Endothelial cell of umbilical vein (primary cell): ENCODE data around the gene RIF1. TPM values are rescaled to one million over a fixed set of nuclear protein-coding genes. Genes with fewer than 3 reads are reported as not detected.

Experiments
- BruUV-seq: library from RNA; stranded (reverse); fragments of 400-500 nt; replicated peaks from 2 replicates; lab custom pipeline; 2021; lab: Mats Ljungman, UMichigan
- CTCF ChIA-PET: fragments of 300-600, 350-600 bp; sonication (Branson Sonifier 250); formaldehyde crosslinking; loops from one replicate; lab custom pipeline; 2021; ENCODE audit warnings: antibody characterized with exemption, inconsistent platforms; lab: Charles Lee
- POLR2A ChIA-PET: fragments of 300-600, 350-600 bp; sonication (Branson Sonifier 250); formaldehyde crosslinking; loops from one replicate; lab custom pipeline; 2021; ENCODE audit warnings: antibody characterized with exemption, inconsistent platforms; lab: Charles Lee
- DNase-seq: peaks from one replicate; pipeline ENCODE4 v3.0.0-alpha.2; 2011; ENCODE audit warnings: low read depth, low spot score
- FAIRE-seq: peaks from 2 replicates; lab custom pipeline; 2011; peaks lifted over from hg19 to GRCh38; lab: Jason Lieb, UNC
- H2AFZ ChIP-seq: 2 replicates; pipeline ENCODE4 v1.6.0; 2012; ENCODE audit warnings: low read depth, low read length, control low read depth, inconsistent platforms
- H3K27ac ChIP-seq: 2 replicates; pipeline ENCODE4 v1.5.1; 2011; ENCODE audit warnings: low read depth, mild to moderate bottlenecking, control low read depth, low read length, moderate library complexity; ENCODE audit not compliant: insufficient read depth
- H3K27me3 ChIP-seq, 2 experiments: 2 replicates each; pipeline versions ENCODE4 v1.6.0 to v1.6.1; 2011; ENCODE audit warnings: low read length in 2 of 2, mixed read lengths in 1 of 2; ENCODE audit not compliant: control insufficient read depth in 2 of 2, insufficient read depth in 2 of 2
- H3K36me3 ChIP-seq, 2 experiments: 2 replicates in 1 of 2; 3 replicates in 1 of 2; pipeline ENCODE4 v1.5.1; 2011; ENCODE audit warnings: low read length in 2 of 2, mild to moderate bottlenecking in 1 of 2, moderate library complexity in 1 of 2; ENCODE audit not compliant: control insufficient read depth in 2 of 2, insufficient read depth in 2 of 2; ENCODE audit errors: extremely low read depth in 1 of 2
- H3K4me1 ChIP-seq: 3 replicates; pipeline ENCODE4 v1.5.1; 2011; ENCODE audit warnings: mild to moderate bottlenecking, low read length; ENCODE audit not compliant: control insufficient read depth, insufficient read depth; ENCODE audit errors: extremely low read depth
- H3K4me2 ChIP-seq: 2 replicates; pipeline ENCODE4 v1.6.1; 2011; ENCODE audit warnings: low read length, control low read depth, mixed read lengths; ENCODE audit not compliant: insufficient read depth
- H3K4me3 ChIP-seq, 3 experiments: fragments of 200-600 bp in 1 of 3; sonication (generic), shearing (Covaris generic) in 1 of 3; replicated peaks in 1 of 3; 2 replicates each; pipeline ENCODE4 v1.5.1; 2011 to 2016; ENCODE audit warnings: control low read depth in 3 of 3, low read length in 3 of 3, mild to moderate bottlenecking in 2 of 3, inconsistent platforms in 1 of 3, low read depth in 1 of 3, moderate library complexity in 1 of 3; ENCODE audit not compliant: insufficient read depth in 1 of 3
- H3K79me2 ChIP-seq: 2 replicates; pipeline ENCODE4 v1.6.0; 2012; ENCODE audit warnings: low read length, inconsistent platforms; ENCODE audit not compliant: control insufficient read depth, insufficient read depth
- H3K9ac ChIP-seq: replicated peaks from 2 replicates; pipeline ENCODE3; 2011; ENCODE audit warnings: low read length, control low read depth; ENCODE audit not compliant: insufficient read depth; ENCODE audit errors: extremely low read depth
- H3K9me1 ChIP-seq: replicated peaks from 3 replicates; pipeline ENCODE4 v1.6.0; 2011; ENCODE audit warnings: mild to moderate bottlenecking, low read length; ENCODE audit not compliant: control insufficient read depth, insufficient read depth; ENCODE audit errors: extremely low read depth
- H3K9me3 ChIP-seq: replicated peaks from 2 replicates; pipeline ENCODE4 v1.5.1; 2012; ENCODE audit warnings: low read length, inconsistent platforms; ENCODE audit not compliant: control insufficient read depth, insufficient read depth
- H4K20me1 ChIP-seq: replicated peaks from 2 replicates; pipeline ENCODE3; 2011; ENCODE audit warnings: mild to moderate bottlenecking, low read length; ENCODE audit not compliant: control insufficient read depth, insufficient read depth; ENCODE audit errors: extremely low read depth
- CTCF ChIP-seq, 2 donors: IDR thresholded peaks; 1 replicate in 1 of 2; 2 replicates in 1 of 2; pipeline ENCODE4 v1.5.1; 2011; ENCODE audit warnings: low read length in 2 of 2, mild to moderate bottlenecking in 2 of 2, moderate library complexity in 2 of 2, control low read depth in 1 of 2, inconsistent platforms in 1 of 2, low read depth in 1 of 2; ENCODE audit not compliant: insufficient read depth in 1 of 2; ENCODE audit errors: extremely low read depth in 1 of 2
- EZH2 ChIP-seq: IDR thresholded peaks from 2 replicates; pipeline ENCODE4 v1.6.1; 2012; ENCODE audit warnings: borderline replicate concordance, low read depth, mild to moderate bottlenecking, moderate library complexity, low read length, inconsistent platforms; ENCODE audit not compliant: severe bottlenecking
- FOS ChIP-seq: IDR thresholded peaks from 2 replicates; pipeline ENCODE4 v1.6.1; 2011; ENCODE audit warnings: mild to moderate bottlenecking, low read length, moderate library complexity, borderline replicate concordance; ENCODE audit not compliant: insufficient read depth
- GATA2 ChIP-seq: IDR thresholded peaks from 2 replicates; pipeline ENCODE4 v1.7.0; 2011; ENCODE audit warnings: low read depth, mild to moderate bottlenecking, moderate library complexity, mixed read lengths, low read length; ENCODE audit not compliant: insufficient read length, insufficient read depth
- JUN ChIP-seq: IDR thresholded peaks from 2 replicates; pipeline ENCODE4 v1.6.1; 2011; ENCODE audit warnings: borderline replicate concordance, low read depth; ENCODE audit not compliant: insufficient read length, insufficient read depth
- MAX ChIP-seq: IDR thresholded peaks from 2 replicates; pipeline ENCODE4 v1.6.1; 2011; ENCODE audit not compliant: insufficient read depth, insufficient read length
- MYC ChIP-seq: IDR thresholded peaks from one replicate; pipeline ENCODE4 v1.6.1; 2011; ENCODE audit warnings: mild to moderate bottlenecking, low read depth, low read length
- POLR2A ChIP-seq: IDR thresholded peaks from 2 replicates; pipeline ENCODE4 v1.6.1; 2012; ENCODE audit warnings: low read depth, mild to moderate bottlenecking, control low read depth, low read length
- POLR2AphosphoS5 ChIP-seq: IDR thresholded peaks from 2 replicates; pipeline ENCODE4 v1.6.1; 2012; ENCODE audit warnings: low read depth, mild to moderate bottlenecking, control low read depth, low read length, moderate library complexity; ENCODE audit not compliant: insufficient read depth
- dilution Hi-C: fragments of 300-500 bp; cut with MboI; formaldehyde crosslinking; loops from one replicate; pipeline ENCODE4 v1.15.0; 2019; ENCODE audit warnings: low sequenced_read_pairs; ENCODE audit not compliant: extremely low pct_ligation_motif_present
- intact Hi-C: fragments of 100-400 bp; cut with micrococcal nuclease; formaldehyde crosslinking; loops from one replicate; pipeline ENCODE4 v1.10.0; 2022
- polyA plus RNA-seq, 4 experiments: library from polyadenylated mRNA; depleted of rRNA in 3 of 4; stranded (reverse) in 3 of 4; unstranded in 1 of 4; fragments of >200 nt; gene quantifications; 2 replicates each; pipeline versions ENCODE4 v1.2.1 to v1.2.3, GENCODE V29; 2011 to 2012; ENCODE audit warnings: missing spikeins in 1 of 4
- total RNA-seq: library from RNA; stranded (reverse); gene quantifications from 2 replicates; pipeline ENCODE4 v1.2.3, GENCODE V29; 2021

The RIF1 gene
- total and polyA plus RNA-seq, 2 donors (not counting 3 experiments of a cell fraction or from before 2014, with no cell fraction given): 5.1 to 55.3 TPM

GRCh38 chr2:151408788-151409600, 708 bp upstream of the RIF1 start:
- DNase-seq (no peak), FAIRE-seq (no peak)
- Histone ChIP-seq H3K4me2 (peak overlapping the region; percentile 29), H2AFZ (peak overlapping the region; percentile 82), H3K9me1 (no peaks in the 10 kb centered on the region), H3K9me3 (no peaks in the 10 kb centered on the region), H3K4me1 (peaks cover 7% of the 10 kb centered on the region), H3K36me3 (peaks cover 0 to 4% of the 10 kb centered on the region in 2 experiments), H3K79me2 (peaks cover 35% of the 10 kb centered on the region), H3K27ac (peak overlapping the region; percentile 6), H3K4me3 (no peak overlapping the region), H4K20me1 (no peaks in the 10 kb centered on the region), H3K27me3 (no peaks in the 10 kb centered on the region), H3K9ac (no peak overlapping the region)
- intact Hi-C loops: loop anchor here (1.0 to 5.0 kb wide), 3 partner anchors 57 to 148 kb away; partner anchors contain the start of genes NMI and RBM43
- ChIA-PET POLR2A (no interaction called here), CTCF (interaction anchor here (1.2 to 1.4 kb wide), 6 partner anchors 28 to 171 kb away, joined by 3 to 14 read pairs (median 5); partner anchors contain the start of gene RBM43)
- no peak for TF ChIP-seq POLR2AphosphoS5
- dilution Hi-C loops: no loop called here
- no TSS peak for BruUV-seq

GRCh38 chr2:151410485-151410834, 758 bp downstream of the RIF1 start:
- intact Hi-C loops (no loop called here), dilution Hi-C loops (no loop called here)
- FAIRE-seq: no peak
- H4K20me1 ChIP-seq: no peaks in the 10 kb centered on the region
- H3K4me3 ChIP-seq: peak overlapping the region; percentile 89 to 100 (median 97)
- peak overlapping the region; percentile 93 for H3K4me2 ChIP-seq
- POLR2A ChIA-PET: no interaction called here
- H2AFZ ChIP-seq: peak overlapping the region; percentile 82
- DNase-seq: no peak
- H3K9me1 ChIP-seq: no peaks in the 10 kb centered on the region
- no peaks in the 10 kb centered on the region for H3K9me3 ChIP-seq
- TF ChIP-seq POLR2AphosphoS5 (no peak), MYC (no peak), EZH2 (no peak), JUN (no peak), FOS (no peak), GATA2 (no peak), MAX (no peak), POLR2A (no peak), CTCF (IDR thresholded peaks at IDR 0.05; ENCODE audit: extremely low read depth in 1 of 2, insufficient read depth in 1 of 2, low read depth in 1 of 2, low read length in 2 of 2) (no peak)
- H3K79me2 ChIP-seq: peaks cover 40% of the 10 kb centered on the region
- H3K9ac ChIP-seq: peak overlapping the region; percentile 97
- H3K27ac ChIP-seq: peak overlapping the region; percentile 60
- H3K4me1 ChIP-seq: peaks cover 7% of the 10 kb centered on the region
- CTCF ChIA-PET: interaction anchor here (0.6 to 1.4 kb wide), 16 partner anchors 8 to 1210 kb away, joined by 3 to 14 read pairs (median 4); partner anchors contain the start of genes NMI and RBM43
- H3K36me3 ChIP-seq: peaks cover 2 to 12% of the 10 kb centered on the region in 2 experiments
- no peaks in the 10 kb centered on the region for H3K27me3 ChIP-seq
- no TSS peak for BruUV-seq
